Transverse colon (tissue), 4 donors: Measurements from ENCODE around the gene KRCC1. TPM values are rescaled to one million over a fixed set of nuclear protein-coding genes. Genes with fewer than 3 reads are reported as not detected.

Source experiments
- DNase-seq: peaks from one replicate; pipeline ENCODE4 v3.0.0-alpha.2; 2019
- H3K27ac ChIP-seq, 4 donors: fragments of 200-600 bp; sonication (generic); 2 replicates each; pipeline ENCODE4 v1.5.1; 2016 to 2018; ENCODE audit warnings: inconsistent platforms in 4 of 4
- H3K27me3 ChIP-seq: fragments of 200-600 bp; sonication (generic); 2 replicates; pipeline ENCODE4 v1.5.1; 2017; ENCODE audit warnings: inconsistent platforms
- H3K36me3 ChIP-seq, 4 donors: fragments of 200-600 bp; sonication (generic); 2 replicates each; pipeline ENCODE4 v1.5.1; 2017 to 2019; ENCODE audit warnings: inconsistent platforms in 4 of 4
- H3K4me1 ChIP-seq, 4 donors: fragments of 200-600 bp; sonication (generic); 2 replicates each; pipeline ENCODE4 v1.5.1; 2017 to 2020; ENCODE audit warnings: inconsistent platforms in 4 of 4
- H3K4me3 ChIP-seq, 4 donors: fragments of 200-600 bp; sonication (generic); 1 replicate in 1 of 4; 2 replicates in 3 of 4; pipeline versions ENCODE4 v1.5.1 to v1.6.1; 2017 to 2019; ENCODE audit warnings: inconsistent platforms in 4 of 4
- H3K9me3 ChIP-seq, 2 donors: fragments of 200-600 bp; sonication (generic); 2 replicates each; pipeline ENCODE4 v1.5.1; 2017 to 2019; ENCODE audit warnings: inconsistent platforms in 2 of 2
- EP300 ChIP-seq: sonication (generic); formaldehyde crosslinking; IDR thresholded peaks from one replicate; pipeline ENCODE4 v1.6.1; 2017; ENCODE audit warnings: antibody characterized with exemption, low read depth
- POLR2A ChIP-seq: fragments of 450-650 bp; IDR thresholded peaks from one replicate; pipeline ENCODE4 v1.6.1; 2016; ENCODE audit warnings: antibody characterized with exemption, mild to moderate bottlenecking, moderate library complexity
- POLR2AphosphoS5 ChIP-seq, 3 donors: sonication (generic); formaldehyde crosslinking; IDR thresholded peaks; one replicate each; pipeline ENCODE4 v1.6.1; 2016; ENCODE audit warnings: antibody characterized with exemption in 3 of 3
- WGBS, 2 donors: methylation state at CpG; one replicate each; pipeline ENCODE4 v1.1.5; 2018; ENCODE audit warnings: low coverage in 1 of 2; 5-methylcytosine and 5-hydroxymethylcytosine counted together
- in situ Hi-C, 4 donors: fragments of 200-750 bp; cut with MboI; loops; one replicate each; pipeline versions ENCODE4 v1.15.0 to v1.15.1; 2017; ENCODE audit warnings: low sequenced_read_pairs in 3 of 4, low pct_ligation_motif_present in 1 of 4, low pct_unique_long_range_greater_than_20kb in 1 of 4
- intact Hi-C: fragments of 100-400 bp; cut with DNase I; formaldehyde crosslinking; loops from one replicate; pipeline ENCODE4 v1.15.1; 2023; ENCODE audit warnings: low total_unique reads
- total RNA-seq, 4 donors: library from RNA; depleted of rRNA; stranded (reverse); fragments of >200 nt; gene quantifications; one replicate each; pipeline ENCODE4 v1.1.0, GENCODE V29; 2016
- TF ChIP-seq, protein P1 (sequence below), 5 experiments: fragments of 200-600 bp in 3 of 5; fragments of 450-650 bp in 2 of 5; sonication (generic) in 3 of 5; IDR thresholded peaks; 1 replicate in 2 of 5; 2 replicates in 3 of 5; pipeline ENCODE4 v1.5.1; 2016 to 2017; ENCODE audit warnings: antibody characterized with exemption in 5 of 5, inconsistent platforms in 3 of 5, mild to moderate bottlenecking in 2 of 5, moderate library complexity in 1 of 5

The KRCC1 gene
- 10 to 100 TPM; 12.3 to 40.6 (median 27.6) TPM for total RNA-seq

- Histone ChIP-seq H3K27me3 (no peaks in the 10 kb centered on the region), H3K9me3 (no peaks in the 10 kb centered on the region), H3K27ac (peak within 1 kb of the TSS; percentile 98 to 100 (median 100)), H3K4me3 (peak within 1 kb of the TSS; percentile 82 to 99 (median 97)), H3K4me1 (peaks cover 11 to 42% (median 29%) of the 10 kb centered on the region in 4 donors), H3K36me3 (no peaks in the 10 kb centered on the region)
- intact Hi-C loops (no loop called here), in situ Hi-C loops (loop anchor here in 3 of 4 donors (5.0 to 10.0 kb wide), 2 partner anchors 107 to 109 kb away; no protein-coding TSS in a partner anchor)
- peak; percentile 97 for TF ChIP-seq POLR2A
- no peak for TF ChIP-seq EP300
- TF ChIP-seq, protein P1, sequence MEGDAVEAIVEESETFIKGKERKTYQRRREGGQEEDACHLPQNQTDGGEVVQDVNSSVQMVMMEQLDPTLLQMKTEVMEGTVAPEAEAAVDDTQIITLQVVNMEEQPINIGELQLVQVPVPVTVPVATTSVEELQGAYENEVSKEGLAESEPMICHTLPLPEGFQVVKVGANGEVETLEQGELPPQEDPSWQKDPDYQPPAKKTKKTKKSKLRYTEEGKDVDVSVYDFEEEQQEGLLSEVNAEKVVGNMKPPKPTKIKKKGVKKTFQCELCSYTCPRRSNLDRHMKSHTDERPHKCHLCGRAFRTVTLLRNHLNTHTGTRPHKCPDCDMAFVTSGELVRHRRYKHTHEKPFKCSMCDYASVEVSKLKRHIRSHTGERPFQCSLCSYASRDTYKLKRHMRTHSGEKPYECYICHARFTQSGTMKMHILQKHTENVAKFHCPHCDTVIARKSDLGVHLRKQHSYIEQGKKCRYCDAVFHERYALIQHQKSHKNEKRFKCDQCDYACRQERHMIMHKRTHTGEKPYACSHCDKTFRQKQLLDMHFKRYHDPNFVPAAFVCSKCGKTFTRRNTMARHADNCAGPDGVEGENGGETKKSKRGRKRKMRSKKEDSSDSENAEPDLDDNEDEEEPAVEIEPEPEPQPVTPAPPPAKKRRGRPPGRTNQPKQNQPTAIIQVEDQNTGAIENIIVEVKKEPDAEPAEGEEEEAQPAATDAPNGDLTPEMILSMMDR (IDR thresholded peaks at IDR 0.05) = peak in 3 of 5 experiments; percentile 13 to 34 (median 33)
- TF ChIP-seq POLR2AphosphoS5 (IDR thresholded peaks at IDR 0.05) = peak; percentile 91 to 97 (median 96)
- peak; percentile 97 for DNase-seq
- 0% methylated on average over 1 to 48 of the region's 77 CpGs for WGBS, 2 donors
Measured at GRCh38 chr2:88055371-88056128, at the start of gene KRCC1. TSS of gene KRCC1 (minus strand) at chr2:88055783. CDS start at chr2:88028563, 27,220 bp downstream.

GRCh38 chr2:88100489-88100858, 44.9 kb upstream of the KRCC1 start:
- in situ Hi-C loops = no loop called here
- 65 to 70% methylated on average over 2 to 3 of the region's 3 CpGs for WGBS, 2 donors

DNA sequence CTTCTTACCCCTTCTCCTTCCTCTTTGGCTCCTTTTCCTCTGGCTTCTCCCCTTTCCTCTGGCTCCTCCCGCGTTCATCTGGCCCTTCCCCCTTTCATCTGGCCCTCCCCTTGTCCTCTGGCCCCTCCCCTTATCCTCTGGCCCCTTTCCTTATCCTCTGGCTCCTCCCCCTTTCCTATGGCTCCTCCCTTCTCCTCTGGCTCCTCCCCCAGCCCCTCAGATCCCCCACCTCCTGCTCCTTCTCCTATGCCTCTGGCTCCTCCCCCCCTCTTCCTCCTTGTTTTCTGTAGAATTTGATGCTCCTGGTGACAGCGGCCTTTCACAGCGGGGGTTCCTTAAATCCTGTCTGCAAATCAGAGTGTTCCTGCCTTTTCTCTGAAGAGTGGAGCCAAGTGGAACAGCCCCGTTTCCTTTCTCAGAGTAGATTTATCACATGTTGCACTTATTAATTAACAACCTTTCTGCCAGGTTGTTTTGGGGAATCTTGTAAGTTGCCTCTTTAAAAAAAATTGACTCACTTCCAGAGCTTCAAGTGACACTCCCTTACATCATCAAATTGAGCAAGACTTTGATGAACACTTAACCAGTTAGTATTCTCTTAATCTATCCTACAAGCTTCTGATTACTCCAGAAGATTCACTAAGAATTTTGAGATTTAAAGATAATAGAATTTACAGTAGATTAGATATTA, 44.4 kb upstream of the KRCC1 start:
- no peak for DNase-seq
- intact Hi-C loops (no loop called here), in situ Hi-C loops (no loop called here)
- no peaks in the 10 kb centered on the region for H3K36me3 ChIP-seq
- H3K4me3 ChIP-seq = no peak overlapping the region
- H3K27ac ChIP-seq = no peak overlapping the region
- H3K9me3 ChIP-seq = no peaks in the 10 kb centered on the region
- H3K27me3 ChIP-seq = no peaks in the 10 kb centered on the region
- WGBS, 2 donors = 61 to 75% methylated on average over 5 of the region's 5 CpGs
- TF ChIP-seq POLR2A = no peak
- no peak for TF ChIP-seq EP300
- no peak for TF ChIP-seq POLR2AphosphoS5 (IDR thresholded peaks at IDR 0.05)
- TF ChIP-seq, protein P1 (IDR thresholded peaks at IDR 0.05) = no peak
- H3K4me1 ChIP-seq = no peaks in the 10 kb centered on the region

More at GRCh38 chr2:88100489-88100858, 44.9 kb upstream of the KRCC1 start:
- no peak for DNase-seq
- no peaks in the 10 kb centered on the region for H3K27me3 ChIP-seq
- H3K4me1 ChIP-seq = no peaks in the 10 kb centered on the region
- no peak overlapping the region for H3K27ac ChIP-seq
- no peaks in the 10 kb centered on the region for H3K36me3 ChIP-seq
- intact Hi-C loops = no loop called here
- TF ChIP-seq, protein P1 (IDR thresholded peaks at IDR 0.05) = no peak
- TF ChIP-seq EP300 = no peak
- TF ChIP-seq POLR2A = no peak
- no peak for TF ChIP-seq POLR2AphosphoS5 (IDR thresholded peaks at IDR 0.05)
- no peak overlapping the region for H3K4me3 ChIP-seq
- no peaks in the 10 kb centered on the region for H3K9me3 ChIP-seq

DNA sequence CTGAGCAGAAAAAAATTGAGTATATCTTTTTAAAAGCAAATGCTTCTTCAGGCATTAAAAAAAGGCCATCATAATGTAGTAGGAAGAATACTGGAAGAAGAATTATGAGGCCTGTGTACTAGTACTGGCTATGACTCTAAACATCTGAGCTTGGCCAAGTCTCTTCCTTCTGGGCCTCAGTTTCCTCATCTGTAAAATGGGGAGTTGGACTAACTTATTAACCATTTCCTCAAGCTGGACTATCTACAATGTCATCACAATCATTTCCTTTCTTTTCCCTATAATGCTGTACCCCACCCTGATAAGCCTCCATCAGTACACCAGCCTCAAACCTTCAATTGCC, 42.9 kb upstream of the KRCC1 start:
- Histone ChIP-seq H3K27ac (no peak overlapping the region), H3K36me3 (no peaks in the 10 kb centered on the region), H3K4me3 (no peak overlapping the region), H3K4me1 (no peaks in the 10 kb centered on the region), H3K27me3 (no peaks in the 10 kb centered on the region), H3K9me3 (no peaks in the 10 kb centered on the region)
- intact Hi-C loops (no loop called here), in situ Hi-C loops (no loop called here)
- no peak for DNase-seq
- TF ChIP-seq, protein P1 (IDR thresholded peaks at IDR 0.05) = no peak
- TF ChIP-seq EP300 = no peak
- no peak for TF ChIP-seq POLR2A
- no peak for TF ChIP-seq POLR2AphosphoS5 (IDR thresholded peaks at IDR 0.05)
